C4-2B (cell line): ENCODE measurements around the gene MAG.

Source experiments
- CTCF ChIP-seq: fragments of 450-650 bp; conservative IDR thresholded peaks from 2 replicates; pipeline ENCODE4 v1.5.1; 2017; ENCODE audit warnings: mild to moderate bottlenecking
- ZFX ChIP-seq: fragments of 450-650 bp; IDR thresholded peaks from 2 replicates; pipeline ENCODE4 v1.6.1; 2017

GRCh38 chr19:35360880-35361420 lies 69.0 kb downstream of the MAG start:
- no peak for TF ChIP-seq CTCF
- no peak for TF ChIP-seq ZFX
